Sigmoid colon (tissue), 7 donors: ENCODE data around the gene AURKAIP1. TPM values are rescaled to one million over a fixed set of nuclear protein-coding genes. Genes with fewer than 3 reads are reported as not detected.

Source experiments
- DNase-seq: peaks from one replicate; pipeline ENCODE4 v3.0.0-alpha.2; 2019
- H3K27ac ChIP-seq, 4 donors: fragments of 200-600 bp; sonication (generic); one replicate each; pipeline ENCODE4 v1.5.1; 2016 to 2019; ENCODE audit warnings: mild to moderate bottlenecking in 1 of 4
- H3K27me3 ChIP-seq, 3 donors: fragments of 200-600 bp; sonication (generic); one replicate each; pipeline ENCODE4 v1.5.1; 2019; ENCODE audit warnings: mild to moderate bottlenecking in 1 of 3
- H3K36me3 ChIP-seq, 4 donors: fragments of 200-600 bp; sonication (generic); one replicate each; pipeline ENCODE4 v1.5.1; 2016 to 2019
- H3K4me1 ChIP-seq, 4 donors: fragments of 200-600 bp; sonication (generic); one replicate each; pipeline ENCODE4 v1.5.1; 2017 to 2019
- H3K4me3 ChIP-seq, 4 donors: fragments of 200-600 bp; sonication (generic); one replicate each; pipeline ENCODE4 v1.5.1; 2017 to 2019; ENCODE audit warnings: mild to moderate bottlenecking in 2 of 4, moderate library complexity in 1 of 4
- H3K9me3 ChIP-seq, 4 donors: fragments of 200-600 bp in 3 of 4; sonication (generic) in 3 of 4; one replicate each; pipeline versions ENCODE4 v1.5.1 to v1.6.1; 2013 to 2019
- EP300 ChIP-seq, 4 donors: sonication (generic); formaldehyde crosslinking; IDR thresholded peaks; one replicate each; pipeline ENCODE4 v1.6.1; 2017; ENCODE audit warnings: antibody characterized with exemption in 4 of 4
- POLR2A ChIP-seq, 2 donors: fragments of 450-650 bp; IDR thresholded peaks; one replicate each; pipeline ENCODE4 v1.6.1; 2016; ENCODE audit warnings: antibody characterized with exemption in 2 of 2, mild to moderate bottlenecking in 2 of 2, moderate library complexity in 2 of 2
- POLR2AphosphoS5 ChIP-seq, 4 donors: sonication (generic); formaldehyde crosslinking; IDR thresholded peaks; one replicate each; pipeline ENCODE4 v1.6.1; 2017; ENCODE audit warnings: antibody characterized with exemption in 4 of 4
- WGBS, 2 donors: extraction: QIAGEN DNeasy Blood & Tissue Kit; methylation state at CpG; one replicate each; pipeline ENCODE4 v1.1.7; 2013; 5-methylcytosine and 5-hydroxymethylcytosine counted together
- intact Hi-C: fragments of 100-400 bp; cut with DNase I; formaldehyde crosslinking; loops from one replicate; pipeline ENCODE4 v1.15.1; 2023
- polyA plus RNA-seq, 3 donors: library from polyadenylated mRNA; stranded (reverse); fragments of 200-250 nt; gene quantifications; one replicate each; pipeline ENCODE4 v1.2.3, GENCODE V29; 2013
- total RNA-seq, 4 donors: library from RNA; depleted of rRNA; stranded (reverse); fragments of >200 nt; gene quantifications; one replicate each; pipeline ENCODE4 v1.1.0, GENCODE V29; 2016
- TF ChIP-seq, protein P1 (sequence below), 4 experiments: fragments of 450-650 bp in 3 of 4; fragments of 200-600 bp in 1 of 4; IDR thresholded peaks; one replicate each; pipeline ENCODE4 v1.5.1; 2016 to 2019; ENCODE audit warnings: antibody characterized with exemption in 4 of 4, mild to moderate bottlenecking in 3 of 4, moderate library complexity in 2 of 4
- donor health status: healthy with polysubstance abuse.
- donor health status: Bipolar disorder and iron deficiency.
- donor health status: healthy.

AURKAIP1 gene
- total and polyA plus RNA-seq, 7 donors = 89.3 to 288 (median 143) TPM

DNA sequence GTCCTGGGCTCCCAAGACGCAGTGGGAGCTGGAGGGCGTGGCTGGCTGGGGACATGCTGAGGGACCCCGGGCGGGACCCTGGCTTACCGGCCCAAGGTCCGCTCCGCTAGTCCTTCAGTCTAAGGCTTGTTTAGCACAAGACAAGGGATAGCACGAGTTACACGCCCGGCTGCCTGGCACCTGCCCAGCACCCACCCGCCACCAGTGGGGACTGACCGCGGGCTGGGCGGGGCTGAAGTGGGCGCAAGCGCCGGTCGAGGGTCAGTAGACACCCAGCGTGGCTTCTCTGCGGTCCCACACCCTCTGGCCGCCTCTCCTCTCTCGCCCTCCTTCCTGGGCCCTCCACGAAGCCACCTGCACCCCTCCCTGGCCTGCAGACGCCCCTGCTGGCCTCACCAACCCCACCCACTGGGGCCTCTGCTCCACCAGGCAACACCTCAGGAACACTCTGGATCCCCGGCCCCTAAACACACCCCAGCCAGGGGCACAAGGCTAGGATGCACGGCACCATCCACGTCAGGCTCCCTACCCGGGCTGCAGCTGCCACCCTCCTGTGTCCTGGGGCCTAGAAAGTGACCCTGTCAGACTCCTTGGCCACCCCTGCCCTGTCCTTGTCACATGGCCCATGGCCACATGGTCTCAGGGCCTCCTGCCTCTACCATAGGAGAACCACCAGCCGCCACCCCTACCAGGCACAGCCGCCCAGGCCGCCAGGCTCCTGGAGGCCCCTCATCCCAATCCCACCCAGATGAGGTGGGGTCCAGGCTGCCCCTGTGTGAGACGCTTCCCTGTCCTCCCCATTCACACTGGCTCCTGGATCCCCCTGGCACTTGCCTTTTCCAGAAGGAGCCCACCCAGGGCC lies 37.8 kb downstream of the AURKAIP1 start:
- DNase-seq = no peak
- Histone ChIP-seq H3K36me3 (peaks cover 16 to 63% (median 37%) of the 10 kb centered on the region in 4 donors), H3K27ac (no peak overlapping the region), H3K9me3 (no peaks in the 10 kb centered on the region), H3K4me3 (no peak overlapping the region), H3K4me1 (no peaks in the 10 kb centered on the region), H3K27me3 (no peaks in the 10 kb centered on the region)
- intact Hi-C loops = no loop called here
- WGBS, 2 donors = 86 to 92% methylated on average over 32 of the region's 32 CpGs
- TF ChIP-seq POLR2AphosphoS5 (IDR thresholded peaks at IDR 0.05) (no peak), EP300 (IDR thresholded peaks at IDR 0.05) (no peak), POLR2A (IDR thresholded peaks at IDR 0.05) (no peak)
- TF ChIP-seq, protein P1, sequence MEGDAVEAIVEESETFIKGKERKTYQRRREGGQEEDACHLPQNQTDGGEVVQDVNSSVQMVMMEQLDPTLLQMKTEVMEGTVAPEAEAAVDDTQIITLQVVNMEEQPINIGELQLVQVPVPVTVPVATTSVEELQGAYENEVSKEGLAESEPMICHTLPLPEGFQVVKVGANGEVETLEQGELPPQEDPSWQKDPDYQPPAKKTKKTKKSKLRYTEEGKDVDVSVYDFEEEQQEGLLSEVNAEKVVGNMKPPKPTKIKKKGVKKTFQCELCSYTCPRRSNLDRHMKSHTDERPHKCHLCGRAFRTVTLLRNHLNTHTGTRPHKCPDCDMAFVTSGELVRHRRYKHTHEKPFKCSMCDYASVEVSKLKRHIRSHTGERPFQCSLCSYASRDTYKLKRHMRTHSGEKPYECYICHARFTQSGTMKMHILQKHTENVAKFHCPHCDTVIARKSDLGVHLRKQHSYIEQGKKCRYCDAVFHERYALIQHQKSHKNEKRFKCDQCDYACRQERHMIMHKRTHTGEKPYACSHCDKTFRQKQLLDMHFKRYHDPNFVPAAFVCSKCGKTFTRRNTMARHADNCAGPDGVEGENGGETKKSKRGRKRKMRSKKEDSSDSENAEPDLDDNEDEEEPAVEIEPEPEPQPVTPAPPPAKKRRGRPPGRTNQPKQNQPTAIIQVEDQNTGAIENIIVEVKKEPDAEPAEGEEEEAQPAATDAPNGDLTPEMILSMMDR (IDR thresholded peaks at IDR 0.05) = no peak

DNA sequence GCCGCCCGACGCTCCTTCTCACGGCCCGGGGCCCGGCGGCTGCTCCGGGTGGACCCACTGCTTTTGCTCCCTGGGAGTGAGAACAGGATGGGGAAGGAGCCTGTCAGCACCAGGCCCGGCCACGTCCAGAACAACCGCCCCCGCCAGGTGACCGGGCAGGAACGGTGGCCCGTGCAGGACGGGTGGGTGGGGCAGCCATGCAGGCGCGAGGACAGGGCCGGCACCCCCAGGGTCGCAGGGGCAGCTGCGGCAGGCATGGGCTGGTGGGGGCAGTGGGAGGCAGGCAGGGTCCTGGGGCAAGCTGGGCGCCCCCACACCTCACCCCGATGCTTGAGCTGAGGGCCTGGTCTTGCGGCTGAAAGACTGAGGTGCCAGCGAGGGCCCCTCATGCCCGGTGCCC lies 38.6 kb downstream of the AURKAIP1 start:
- H3K27ac ChIP-seq = no peak overlapping the region
- WGBS, 2 donors = 91 to 92% methylated on average over 26 of the region's 26 CpGs

DNA sequence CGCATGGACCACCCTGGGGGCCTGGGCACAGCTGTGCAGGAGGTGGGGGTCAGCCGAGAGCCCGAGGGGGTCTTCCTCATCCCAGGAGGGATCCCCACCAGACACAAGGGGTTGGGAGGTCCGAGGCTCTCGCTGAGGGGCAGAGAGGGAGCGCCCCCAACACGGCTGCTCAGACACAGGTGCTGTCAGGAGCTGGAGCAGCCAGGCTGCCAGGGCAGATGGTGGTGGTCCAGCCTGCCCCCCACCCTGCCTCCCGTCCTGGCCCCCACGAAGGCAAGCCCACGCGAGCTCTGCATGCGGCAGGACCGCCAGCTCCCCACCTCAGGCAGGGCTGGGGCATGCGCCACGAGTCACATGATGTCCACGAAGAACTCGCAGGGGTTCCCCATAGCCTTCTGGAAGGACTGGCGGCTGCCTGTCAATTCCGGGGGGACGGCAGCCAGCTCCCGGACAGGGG lies 39.2 kb downstream of the AURKAIP1 start:
- Histone ChIP-seq H3K4me1 (peaks cover 0 to 4% (median 2%) of the 10 kb centered on the region in 4 donors), H3K27me3 (no peaks in the 10 kb centered on the region), H3K36me3 (peaks cover 16 to 51% (median 27%) of the 10 kb centered on the region in 4 donors), H3K27ac (no peak overlapping the region), H3K9me3 (no peaks in the 10 kb centered on the region), H3K4me3 (no peak overlapping the region)
- no peak for DNase-seq
- intact Hi-C loops = no loop called here
- WGBS, 2 donors = 89 to 91% methylated on average over 21 of the region's 21 CpGs
- TF ChIP-seq EP300 (IDR thresholded peaks at IDR 0.05) (no peak), POLR2AphosphoS5 (IDR thresholded peaks at IDR 0.05) (no peak), POLR2A (IDR thresholded peaks at IDR 0.05) (no peak)
- TF ChIP-seq, protein P1 (IDR thresholded peaks at IDR 0.05) = no peak

More for the DNA sequence above, 38.6 kb downstream of the AURKAIP1 start:
- Histone ChIP-seq H3K9me3 (no peaks in the 10 kb centered on the region), H3K36me3 (peaks cover 16 to 56% (median 31%) of the 10 kb centered on the region in 4 donors), H3K4me3 (no peak overlapping the region), H3K4me1 (no peaks in the 10 kb centered on the region), H3K27me3 (no peaks in the 10 kb centered on the region)
- TF ChIP-seq, protein P1 (IDR thresholded peaks at IDR 0.05) = no peak
- no peak for TF ChIP-seq POLR2A (IDR thresholded peaks at IDR 0.05)
- no peak for TF ChIP-seq EP300 (IDR thresholded peaks at IDR 0.05)
- TF ChIP-seq POLR2AphosphoS5 (IDR thresholded peaks at IDR 0.05) = no peak
- intact Hi-C loops = no loop called here
- no peak for DNase-seq

DNA sequence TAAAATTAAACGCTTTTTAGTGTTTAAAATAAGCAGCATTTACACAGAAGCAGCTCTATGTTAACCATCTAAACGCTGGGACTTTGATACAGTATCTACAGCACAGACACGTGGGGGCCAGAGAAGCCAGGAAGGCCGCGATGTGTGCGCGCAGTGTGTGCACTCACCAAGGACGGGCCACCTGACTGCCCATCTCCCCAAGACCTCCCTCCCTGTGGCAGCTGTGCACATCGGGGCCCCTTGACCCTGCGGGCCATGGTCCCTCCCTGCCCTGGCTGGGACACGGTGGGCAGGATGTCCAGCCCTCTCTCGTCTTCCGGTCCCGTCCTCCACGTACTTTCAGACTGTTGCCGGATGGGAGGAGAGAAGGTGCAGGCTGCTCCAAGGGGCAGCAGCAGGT lies 39.7 kb downstream of the AURKAIP1 start:
- WGBS, 2 donors = 84 to 86% methylated on average over 16 of the region's 16 CpGs
- H3K4me1 ChIP-seq = peaks cover 0 to 7% (median 6%) of the 10 kb centered on the region in 4 donors
- H3K4me3 ChIP-seq = no peak overlapping the region
- H3K27ac ChIP-seq = no peak overlapping the region
- no peaks in the 10 kb centered on the region for H3K27me3 ChIP-seq
- H3K9me3 ChIP-seq = no peaks in the 10 kb centered on the region
- TF ChIP-seq EP300 (IDR thresholded peaks at IDR 0.05) = no peak
- TF ChIP-seq, protein P1 (IDR thresholded peaks at IDR 0.05) = no peak
- no peak for TF ChIP-seq POLR2AphosphoS5 (IDR thresholded peaks at IDR 0.05)
- TF ChIP-seq POLR2A (IDR thresholded peaks at IDR 0.05) = no peak
- H3K36me3 ChIP-seq = peaks cover 14 to 46% (median 25%) of the 10 kb centered on the region in 4 donors
- intact Hi-C loops = no loop called here
- no peak for DNase-seq
